ENCODE data around the gene PLCB1.

The PLCB1 gene

GRCh38 chr20:8234580-8234979 lies 102.5 kb downstream of the PLCB1 start:
- TF ChIP-seq, protein P1, sequence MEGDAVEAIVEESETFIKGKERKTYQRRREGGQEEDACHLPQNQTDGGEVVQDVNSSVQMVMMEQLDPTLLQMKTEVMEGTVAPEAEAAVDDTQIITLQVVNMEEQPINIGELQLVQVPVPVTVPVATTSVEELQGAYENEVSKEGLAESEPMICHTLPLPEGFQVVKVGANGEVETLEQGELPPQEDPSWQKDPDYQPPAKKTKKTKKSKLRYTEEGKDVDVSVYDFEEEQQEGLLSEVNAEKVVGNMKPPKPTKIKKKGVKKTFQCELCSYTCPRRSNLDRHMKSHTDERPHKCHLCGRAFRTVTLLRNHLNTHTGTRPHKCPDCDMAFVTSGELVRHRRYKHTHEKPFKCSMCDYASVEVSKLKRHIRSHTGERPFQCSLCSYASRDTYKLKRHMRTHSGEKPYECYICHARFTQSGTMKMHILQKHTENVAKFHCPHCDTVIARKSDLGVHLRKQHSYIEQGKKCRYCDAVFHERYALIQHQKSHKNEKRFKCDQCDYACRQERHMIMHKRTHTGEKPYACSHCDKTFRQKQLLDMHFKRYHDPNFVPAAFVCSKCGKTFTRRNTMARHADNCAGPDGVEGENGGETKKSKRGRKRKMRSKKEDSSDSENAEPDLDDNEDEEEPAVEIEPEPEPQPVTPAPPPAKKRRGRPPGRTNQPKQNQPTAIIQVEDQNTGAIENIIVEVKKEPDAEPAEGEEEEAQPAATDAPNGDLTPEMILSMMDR (IDR thresholded peaks at IDR 0.05) = no peak
- Histone ChIP-seq H3K27ac (no peak overlapping the region), H3K4me3 (no peak overlapping the region)
- DNase-seq (ENCODE audit: low spot score) = no peak

GRCh38 chr20:8242066-8242465 lies 110.0 kb downstream of the PLCB1 start:
- Histone ChIP-seq H3K4me3 (no peak overlapping the region), H3K27ac (no peak overlapping the region)
- TF ChIP-seq, protein P1 (IDR thresholded peaks at IDR 0.05) = no peak
- no peak for DNase-seq (ENCODE audit: low spot score)

DNA sequence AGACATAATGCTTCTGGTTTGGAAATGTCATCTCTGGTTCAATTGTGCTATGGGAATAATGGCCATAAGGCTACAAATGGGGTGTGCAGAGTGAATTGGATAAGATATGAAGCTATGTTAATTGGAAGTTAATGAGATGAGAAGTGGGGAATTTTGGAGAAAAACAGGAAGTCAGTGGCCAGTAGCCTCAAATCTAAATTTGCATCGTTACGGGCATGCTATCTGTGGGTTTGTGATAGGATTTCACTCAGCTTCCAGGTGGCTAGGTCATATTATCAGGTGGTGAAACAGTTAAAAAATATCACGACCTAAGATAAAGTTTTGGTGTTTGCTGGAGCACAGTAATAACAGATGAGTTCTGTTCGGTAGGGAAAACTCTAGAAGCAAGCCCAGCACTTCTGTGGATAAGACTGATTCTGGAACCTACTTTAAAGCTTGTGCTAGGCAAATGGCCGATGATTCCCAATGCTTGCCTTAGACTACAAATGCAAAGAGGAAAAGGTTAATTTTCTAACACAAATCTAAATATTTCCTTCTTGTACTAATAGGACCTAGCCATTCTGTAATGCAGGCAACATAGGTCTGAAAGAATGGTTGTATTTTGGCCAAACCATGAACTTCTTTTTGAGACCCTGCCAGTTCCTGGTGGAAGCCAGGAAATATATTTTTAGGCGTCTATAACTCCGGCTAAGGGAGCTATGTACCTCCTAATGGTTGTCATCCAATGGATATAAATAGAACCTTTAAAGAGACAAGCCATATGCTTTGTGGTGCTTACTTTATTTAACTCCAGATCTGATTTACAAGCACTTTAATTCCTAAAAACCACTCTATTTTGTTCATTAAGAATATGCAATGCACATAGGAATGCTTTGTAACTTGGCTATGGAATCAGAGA lies 111.0 kb downstream of the PLCB1 start:
- Histone ChIP-seq H3K4me3 (no peak overlapping the region), H3K27ac (no peak overlapping the region)
- DNase-seq (ENCODE audit: low spot score) = no peak
- TF ChIP-seq, protein P1 (IDR thresholded peaks at IDR 0.05) = no peak

DNA sequence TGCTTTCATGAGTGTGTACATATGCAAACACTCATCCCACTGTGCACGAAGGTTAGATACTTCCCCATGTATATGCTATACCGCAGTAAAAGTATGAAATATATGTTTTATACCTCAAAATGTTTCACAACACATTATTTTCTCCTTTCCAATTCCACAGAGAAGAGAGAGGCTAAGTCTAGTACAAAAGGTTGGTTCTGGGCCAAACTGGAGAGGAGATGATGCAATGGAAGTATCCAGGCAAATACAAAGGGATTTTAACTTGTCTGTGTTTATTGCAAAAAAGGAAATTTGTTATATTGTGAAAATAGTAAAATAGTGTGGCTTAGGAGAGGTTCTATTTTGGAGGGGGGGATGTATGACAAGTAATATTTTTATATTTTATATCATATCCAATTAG lies 112.6 kb downstream of the PLCB1 start:
- Histone ChIP-seq H3K27ac (peak overlapping the region in 1 of 2 donors; percentile 35), H3K4me3 (no peak overlapping the region)
- no peak for DNase-seq (ENCODE audit: low spot score)
- TF ChIP-seq, protein P1 (IDR thresholded peaks at IDR 0.05) = no peak

GRCh38 chr20:8246153-8246552 lies 114.1 kb downstream of the PLCB1 start:
- TF ChIP-seq, protein P1 (IDR thresholded peaks at IDR 0.05) = no peak
- Histone ChIP-seq H3K27ac (no peak overlapping the region), H3K4me3 (no peak overlapping the region)
- no peak for DNase-seq (ENCODE audit: low spot score)

- no peak overlapping the region for H3K4me3 ChIP-seq
- H3K27ac ChIP-seq = no peak overlapping the region
- no peak for DNase-seq (ENCODE audit: low spot score)
- TF ChIP-seq, protein P1 (IDR thresholded peaks at IDR 0.05) = no peak
Measured at GRCh38 chr20:8246716-8247115, 114.7 kb downstream of the PLCB1 start.

- TF ChIP-seq, protein P1 (IDR thresholded peaks at IDR 0.05) = no peak
- Histone ChIP-seq H3K4me3 (no peak overlapping the region), H3K27ac (no peak overlapping the region)
- DNase-seq (ENCODE audit: low spot score) = no peak
Measured at GRCh38 chr20:8248051-8248450, 116.0 kb downstream of the PLCB1 start.
